Subcutaneous adipose tissue (tissue), 4 donors: ENCODE data around the gene PTEN. TPM values are rescaled to one million over a fixed set of nuclear protein-coding genes. Genes with fewer than 3 reads are reported as not detected.

Experiments used
- total RNA-seq, 4 donors: library from RNA; depleted of rRNA; stranded (reverse); fragments of >200 nt; gene quantifications; one replicate each; pipeline ENCODE4 v1.1.0, GENCODE V29; 2016
- TF ChIP-seq, protein P1 (sequence below): fragments of 450-650 bp; IDR thresholded peaks from one replicate; pipeline ENCODE4 v1.5.1; 2016; ENCODE audit warnings: low read depth, mild to moderate bottlenecking, control low read depth, antibody characterized with exemption, moderate library complexity

The PTEN gene
- total RNA-seq, 4 donors from 2014 or later = 185 to 932 (median 239) TPM

DNA sequence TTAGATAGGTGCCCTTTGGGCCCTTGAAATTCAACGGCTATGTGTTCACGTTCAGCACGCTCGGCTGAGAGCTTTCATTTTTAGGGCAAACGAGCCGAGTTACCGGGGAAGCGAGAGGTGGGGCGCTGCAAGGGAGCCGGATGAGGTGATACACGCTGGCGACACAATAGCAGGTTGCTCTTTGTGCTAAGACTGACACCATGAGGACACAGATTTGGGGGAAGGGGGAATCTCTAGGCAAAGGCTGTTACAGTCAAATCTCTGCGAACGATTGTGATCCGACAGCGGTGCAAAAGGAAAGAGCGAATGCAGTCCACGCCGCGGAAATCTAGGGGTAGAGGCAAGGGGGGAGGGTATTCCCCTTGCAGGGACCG lies 759 bp upstream of the PTEN start:
- TF ChIP-seq, protein P1, sequence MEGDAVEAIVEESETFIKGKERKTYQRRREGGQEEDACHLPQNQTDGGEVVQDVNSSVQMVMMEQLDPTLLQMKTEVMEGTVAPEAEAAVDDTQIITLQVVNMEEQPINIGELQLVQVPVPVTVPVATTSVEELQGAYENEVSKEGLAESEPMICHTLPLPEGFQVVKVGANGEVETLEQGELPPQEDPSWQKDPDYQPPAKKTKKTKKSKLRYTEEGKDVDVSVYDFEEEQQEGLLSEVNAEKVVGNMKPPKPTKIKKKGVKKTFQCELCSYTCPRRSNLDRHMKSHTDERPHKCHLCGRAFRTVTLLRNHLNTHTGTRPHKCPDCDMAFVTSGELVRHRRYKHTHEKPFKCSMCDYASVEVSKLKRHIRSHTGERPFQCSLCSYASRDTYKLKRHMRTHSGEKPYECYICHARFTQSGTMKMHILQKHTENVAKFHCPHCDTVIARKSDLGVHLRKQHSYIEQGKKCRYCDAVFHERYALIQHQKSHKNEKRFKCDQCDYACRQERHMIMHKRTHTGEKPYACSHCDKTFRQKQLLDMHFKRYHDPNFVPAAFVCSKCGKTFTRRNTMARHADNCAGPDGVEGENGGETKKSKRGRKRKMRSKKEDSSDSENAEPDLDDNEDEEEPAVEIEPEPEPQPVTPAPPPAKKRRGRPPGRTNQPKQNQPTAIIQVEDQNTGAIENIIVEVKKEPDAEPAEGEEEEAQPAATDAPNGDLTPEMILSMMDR = no peak

DNA sequence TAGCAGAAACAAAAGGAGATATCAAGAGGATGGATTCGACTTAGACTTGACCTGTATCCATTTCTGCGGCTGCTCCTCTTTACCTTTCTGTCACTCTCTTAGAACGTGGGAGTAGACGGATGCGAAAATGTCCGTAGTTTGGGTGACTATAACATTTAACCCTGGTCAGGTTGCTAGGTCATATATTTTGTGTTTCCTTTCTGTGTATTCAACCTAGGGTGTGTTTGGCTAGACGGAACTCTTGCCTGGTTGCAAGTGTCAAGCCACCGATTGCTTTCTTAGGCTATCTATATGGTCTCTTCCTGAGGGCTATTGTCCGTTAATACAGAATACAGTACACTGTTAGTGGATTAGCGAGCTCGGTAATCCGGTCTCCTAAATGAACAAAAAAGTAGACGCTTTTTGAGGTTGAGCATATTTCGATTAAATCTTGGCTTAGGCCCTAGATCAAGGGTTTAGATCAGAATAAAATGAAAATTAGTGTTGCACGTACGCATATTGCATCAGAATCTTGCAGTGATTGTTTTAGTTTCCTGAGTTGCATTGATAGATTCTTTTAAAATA lies 1.2 kb downstream of the PTEN start:
- TF ChIP-seq, protein P1 = no peak

DNA sequence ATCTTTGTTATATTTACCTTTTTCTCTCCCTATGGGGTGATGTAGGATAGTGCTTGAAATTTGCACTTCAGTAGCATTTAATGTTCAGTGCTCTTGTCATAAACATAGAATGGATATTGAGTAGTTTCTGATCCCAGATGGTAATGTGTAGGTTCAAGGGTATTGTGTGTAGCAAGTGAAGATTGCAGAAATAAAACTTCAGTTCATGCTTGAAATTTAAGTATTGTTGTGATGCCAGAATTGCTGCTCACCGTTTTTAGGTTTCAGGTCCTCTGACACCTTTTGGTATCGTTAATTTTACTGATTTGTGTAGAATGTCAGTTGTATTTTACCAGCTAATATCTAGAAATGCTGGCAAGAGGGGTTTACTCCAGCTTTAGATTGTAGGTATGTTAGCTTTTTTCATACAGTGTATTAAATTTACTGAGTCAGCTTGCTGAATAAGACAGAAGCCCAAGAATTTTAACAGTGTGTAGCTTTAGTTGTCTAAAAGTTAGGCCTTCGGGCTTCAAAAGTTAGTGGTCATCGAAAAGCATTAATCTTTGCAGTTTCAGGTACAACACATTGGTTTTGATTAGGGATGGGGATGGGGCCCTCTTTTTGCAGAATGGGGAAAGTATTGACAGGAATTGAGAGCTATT lies 1.9 kb downstream of the PTEN start:
- TF ChIP-seq, protein P1 = no peak

DNA sequence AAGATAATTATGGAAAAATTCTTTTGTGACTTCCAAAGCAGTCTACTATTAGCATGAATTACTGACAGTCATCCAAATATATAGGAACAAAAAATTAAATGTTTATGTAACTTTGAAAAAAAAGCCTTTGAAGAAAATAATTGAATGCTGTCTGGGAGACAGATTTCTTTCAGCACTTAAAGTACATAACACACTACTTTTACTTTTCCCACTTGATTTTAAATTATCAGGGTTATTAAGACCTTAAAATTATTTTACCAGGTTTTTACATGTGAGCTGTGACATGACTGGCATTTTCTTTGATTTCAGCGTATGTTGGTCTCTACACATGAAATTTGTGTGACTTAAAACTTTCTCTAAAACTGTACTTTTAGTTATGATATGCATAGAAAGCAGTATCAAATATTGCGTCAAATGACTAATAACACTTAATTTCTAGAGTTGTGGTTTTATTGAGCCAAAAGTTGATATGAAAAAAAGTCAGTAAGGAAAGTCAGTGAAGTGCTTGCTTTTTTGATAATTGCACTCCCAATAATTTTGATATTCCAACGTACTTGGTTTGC lies 3.1 kb downstream of the PTEN start:
- TF ChIP-seq, protein P1 = no peak

DNA sequence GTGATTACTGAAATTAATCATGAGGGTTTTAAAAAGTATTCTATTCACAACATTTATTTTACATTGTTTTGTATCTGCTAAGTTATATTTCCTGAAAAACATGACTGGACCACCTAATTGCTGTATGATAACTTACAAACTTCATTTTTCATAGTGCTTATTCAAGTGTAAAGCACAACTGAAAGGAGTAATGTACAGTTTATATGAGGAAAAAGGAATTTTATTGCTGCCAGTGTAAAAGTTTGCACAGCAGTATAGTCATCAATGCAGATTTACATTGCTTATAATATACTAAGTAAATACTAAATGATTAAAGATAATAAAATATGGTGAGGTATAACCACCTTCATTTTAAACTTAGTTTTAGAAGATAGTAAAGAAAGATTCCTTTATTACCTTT lies 4.0 kb downstream of the PTEN start:
- TF ChIP-seq, protein P1 = no peak

- TF ChIP-seq, protein P1 = no peak
These were observed 4.9 kb downstream of the PTEN start for GRCh38 chr10:87868277-87868676.

DNA sequence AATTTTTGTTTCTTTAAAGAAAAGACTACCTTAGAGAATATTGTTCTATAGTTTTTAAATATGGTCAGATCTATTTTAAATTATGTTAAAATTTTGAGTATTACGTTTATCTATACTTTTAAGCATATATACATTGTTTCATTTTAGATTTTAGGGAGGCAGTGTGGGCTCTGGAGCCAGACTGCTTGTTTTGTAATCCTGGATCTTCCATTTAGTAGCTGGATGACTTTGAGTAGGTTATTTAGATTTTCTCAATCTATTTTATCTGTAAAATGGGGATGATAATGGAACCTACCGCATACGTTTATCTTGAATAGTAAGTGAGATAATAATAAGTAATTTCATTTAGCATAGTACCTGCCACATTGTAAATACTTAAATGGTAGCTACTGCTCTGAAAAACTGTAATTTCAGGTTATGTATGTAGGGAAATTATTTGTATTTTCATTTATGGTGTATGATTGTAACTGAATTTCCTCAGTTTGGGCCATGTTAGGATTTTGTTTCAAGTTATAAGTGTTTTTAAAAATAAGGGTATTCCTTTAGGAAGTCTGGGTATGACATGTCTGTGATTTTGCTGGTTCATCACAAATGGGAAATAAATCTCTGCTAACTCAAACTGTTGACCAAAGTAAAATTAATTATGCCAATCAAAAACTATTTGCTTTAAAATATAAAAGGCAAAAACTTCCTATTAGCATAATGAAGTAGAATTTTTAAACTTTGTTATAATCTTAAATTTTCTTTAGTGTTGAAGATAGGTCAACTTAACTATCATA lies 6.5 kb downstream of the PTEN start:
- TF ChIP-seq, protein P1 = no peak
